Activated CD8-positive, alpha-beta memory T cell treated with anti-CD3 and anti-CD28 coated beads, Interleukin-2, amount 50 U/mL, for 1 hour (primary cell): ENCODE measurements around the gene KIFAP3.
"Not testable (repeated sequence)": the region's sequence is repeated elsewhere in the genome, so short reads cannot be mapped to it uniquely, and the experiment has no call there.

Source experiments
- DNase-seq: peaks from one replicate; pipeline ENCODE4 v3.0.0-alpha.2; 2020; ENCODE audit errors: extremely low read depth

The KIFAP3 gene

GRCh38 chr1:169890761-169891538 lies 183.5 kb downstream of the KIFAP3 start:
- no peak for DNase-seq

GRCh38 chr1:169889871-169890270 lies 184.6 kb downstream of the KIFAP3 start:
- DNase-seq, result no peak

DNA sequence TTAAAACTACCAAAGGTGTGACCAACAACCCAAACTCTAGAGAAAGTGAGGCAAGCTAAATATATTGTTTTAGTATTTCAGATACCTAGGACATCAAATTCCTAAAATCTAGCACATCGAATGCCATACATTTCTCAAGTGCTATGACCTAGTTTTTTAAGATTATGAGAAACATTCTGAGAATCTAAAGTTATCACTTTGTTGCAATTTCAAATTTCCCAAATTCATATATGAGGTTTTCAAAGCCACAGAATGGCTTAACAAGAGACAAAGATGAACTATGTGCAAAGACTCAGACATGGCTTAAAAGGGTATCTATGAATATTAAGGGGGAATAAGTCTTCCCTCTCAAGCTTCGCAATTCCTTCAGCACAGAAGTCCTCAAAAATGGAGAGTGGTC lies 187.6 kb downstream of the KIFAP3 start:
- DNase-seq, result no peak

- DNase-seq, result no peak
These were observed 188.1 kb downstream of the KIFAP3 start for GRCh38 chr1:169886422-169886821.

DNA sequence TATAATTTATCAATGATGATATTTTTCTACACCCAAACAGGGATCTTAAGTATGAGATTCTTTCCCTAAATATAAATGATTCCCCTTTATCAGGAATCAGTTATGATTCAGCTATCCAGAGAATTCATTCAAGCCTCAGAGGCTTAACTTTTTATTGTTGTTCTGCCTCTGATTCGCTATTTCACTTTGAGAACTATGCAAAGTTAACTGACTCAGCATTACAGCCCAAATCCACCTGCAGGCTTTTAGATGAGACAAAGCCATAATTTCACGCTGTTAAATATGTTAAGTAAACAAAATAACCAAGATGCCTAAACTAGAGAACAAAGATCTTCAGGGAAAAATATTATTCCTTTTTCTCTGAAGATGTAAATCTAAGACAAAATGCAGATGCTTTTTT lies 189.3 kb downstream of the KIFAP3 start:
- no peak for DNase-seq

- DNase-seq, result no peak
These were observed 189.9 kb downstream of the KIFAP3 start for GRCh38 chr1:169884634-169885033.

- no peak for DNase-seq
These were observed 192.4 kb downstream of the KIFAP3 start for GRCh38 chr1:169882039-169882511.

- no peak for DNase-seq
These were observed 195.3 kb downstream of the KIFAP3 start for GRCh38 chr1:169879034-169879840.

DNA sequence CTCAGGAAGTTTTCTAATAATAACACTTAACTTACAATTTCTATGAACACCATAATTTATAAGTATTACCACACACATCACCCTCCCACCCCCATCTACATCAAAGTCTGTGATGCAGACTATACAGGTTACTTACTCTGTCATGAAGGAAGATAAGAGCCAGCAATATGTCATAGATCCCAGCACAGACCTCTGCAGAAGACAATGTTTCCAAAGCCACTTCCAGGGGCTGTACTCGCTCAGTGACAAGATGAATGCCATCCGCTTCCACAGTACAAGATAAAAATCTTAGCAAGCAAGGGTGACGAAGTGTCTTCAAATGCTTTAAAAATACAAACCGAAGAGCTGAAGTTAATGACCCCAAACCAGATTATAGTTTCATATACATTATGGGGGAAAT lies 196.0 kb downstream of the KIFAP3 start:
- DNase-seq, result no peak

- no peak for DNase-seq
These were observed 196.5 kb downstream of the KIFAP3 start for GRCh38 chr1:169877800-169878491.

- no peak for DNase-seq
These were observed 200.3 kb downstream of the KIFAP3 start for GRCh38 chr1:169874229-169874628.

DNA sequence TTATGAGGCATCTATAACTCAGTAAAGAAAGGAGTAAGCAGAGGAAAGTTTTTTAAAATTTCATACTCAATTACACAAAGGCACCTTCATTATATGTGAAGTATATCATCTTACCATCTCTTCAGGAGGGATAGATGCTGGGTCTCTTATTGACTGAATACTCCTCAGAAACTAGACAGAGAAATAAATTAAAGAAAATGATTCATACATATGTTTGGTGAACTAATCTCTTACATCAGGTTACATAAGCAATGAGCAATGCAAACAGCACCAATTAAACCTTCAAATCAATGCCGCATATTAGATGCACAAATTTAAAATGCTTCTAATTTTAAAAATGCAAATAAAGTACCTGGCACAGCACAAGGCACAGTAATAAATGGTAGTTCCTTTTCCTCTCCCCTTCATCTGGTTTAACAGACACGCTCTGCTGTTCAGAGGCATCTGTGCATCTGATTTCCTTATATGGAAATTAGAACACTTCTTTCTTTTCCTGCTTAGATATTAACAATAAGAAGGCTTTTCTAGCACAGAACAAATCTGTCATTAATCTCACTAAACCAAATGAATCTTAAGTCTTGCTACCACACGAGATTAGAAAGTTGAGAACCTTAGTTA lies 200.8 kb downstream of the KIFAP3 start:
- no peak for DNase-seq

DNA sequence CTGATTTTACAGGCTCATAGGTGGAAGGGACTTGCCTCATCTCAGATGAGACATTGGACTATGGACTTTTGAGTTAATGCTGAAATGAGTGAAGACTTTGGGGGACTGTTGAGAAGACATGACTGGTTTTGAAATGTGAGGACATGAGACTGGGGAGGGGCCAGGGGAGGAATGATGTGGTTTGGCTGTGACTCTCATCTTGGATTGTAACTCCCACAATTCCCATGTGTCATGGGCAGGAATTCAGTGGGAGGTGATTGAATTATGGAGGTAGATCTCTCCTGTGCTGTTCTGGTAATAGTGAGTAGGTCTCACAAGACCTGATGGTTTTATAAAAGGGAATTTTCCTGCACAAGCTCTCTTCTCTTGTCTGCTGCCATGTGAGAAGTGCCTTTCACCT lies 201.6 kb downstream of the KIFAP3 start:
- no peak for DNase-seq

DNA sequence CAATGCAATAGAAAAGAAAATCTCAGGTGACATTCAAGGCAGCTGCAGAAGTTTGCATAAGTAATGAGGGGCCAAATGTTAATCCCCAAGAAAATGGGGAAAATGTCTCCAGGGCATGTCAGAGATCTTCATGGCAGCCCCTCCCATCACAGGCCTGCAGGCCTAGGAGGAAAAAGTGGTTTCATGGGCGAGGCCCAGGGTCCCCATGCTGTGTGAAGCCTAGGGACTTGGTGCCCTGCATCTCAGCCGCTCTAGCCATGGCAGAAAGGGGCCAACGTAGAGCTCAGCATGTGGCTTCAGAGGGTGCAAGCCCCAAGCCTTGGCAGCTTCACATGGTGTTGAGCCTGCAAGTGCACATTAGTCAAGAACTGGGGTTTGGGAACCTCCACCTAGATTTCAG lies 202.5 kb downstream of the KIFAP3 start:
- not testable (repeated sequence) for DNase-seq
